ENCODE results near the gene SRCIN1.

Gene SRCIN1

DNA sequence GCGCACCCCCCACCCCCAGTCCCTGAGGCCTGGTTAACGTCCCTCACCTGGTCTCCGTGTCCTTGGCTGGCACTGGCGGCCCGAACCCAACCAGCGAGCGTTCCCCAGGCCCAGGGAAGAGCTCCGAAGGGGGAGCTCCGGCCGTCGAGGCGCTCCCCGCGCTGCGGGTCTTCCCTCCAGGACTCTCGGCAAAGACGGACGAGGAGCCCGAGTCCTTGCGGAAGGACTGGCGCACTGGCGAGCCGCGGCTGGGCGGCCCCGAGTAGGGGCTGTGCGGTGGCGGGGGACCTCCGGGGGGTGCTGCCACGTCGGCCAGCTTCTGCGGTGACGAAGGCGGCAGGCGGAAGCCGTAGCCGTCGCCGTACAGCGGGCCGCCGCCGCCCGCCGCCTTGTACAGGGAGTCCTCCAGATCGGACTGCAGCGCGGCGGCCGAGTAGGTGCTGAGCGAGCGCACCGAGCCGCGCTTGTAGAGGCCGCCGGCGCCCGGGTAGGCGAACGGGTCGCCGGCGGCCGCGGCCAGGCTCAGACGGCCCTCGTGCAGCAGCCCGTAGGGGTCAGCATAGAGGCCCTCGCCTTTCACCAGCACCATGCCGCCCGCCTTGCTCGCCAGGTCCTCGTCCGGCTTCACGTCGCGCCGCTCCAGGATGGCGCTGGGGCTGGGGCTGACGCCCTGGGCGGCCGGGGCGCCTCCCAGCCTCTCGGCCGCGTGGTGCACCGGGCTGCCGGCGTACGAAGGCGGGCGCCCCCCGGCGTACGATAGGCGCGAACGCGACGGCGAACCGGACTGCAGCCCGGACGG is 44.1 kb downstream of the SRCIN1 start:
- DNase-seq, result no peak

GRCh38 chr17:38560503-38561318 is 45.0 kb downstream of the SRCIN1 start:
- no peak for DNase-seq

DNA sequence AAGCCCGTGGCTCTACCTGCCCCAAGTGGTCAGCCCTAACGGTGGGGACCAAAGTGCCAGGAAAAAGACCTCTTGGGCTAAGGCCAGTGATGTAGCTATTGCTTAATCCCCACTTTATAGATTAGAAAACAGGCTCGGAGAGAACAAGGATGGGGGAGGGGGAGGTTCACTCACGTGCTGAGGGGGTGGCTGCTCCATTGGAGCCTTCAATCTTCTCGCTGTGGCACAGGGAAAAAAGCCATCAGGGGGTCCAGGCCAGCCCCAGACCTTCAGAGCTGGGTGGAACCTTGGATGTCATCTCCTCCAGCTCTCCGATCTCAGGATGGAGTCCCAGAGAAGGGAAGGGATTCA is 45.9 kb downstream of the SRCIN1 start:
- no peak for DNase-seq

GRCh38 chr17:38559051-38559879 is 46.5 kb downstream of the SRCIN1 start:
- peak; percentile 89 to 90 for DNase-seq

GRCh38 chr17:38558728-38559050 is 47.1 kb downstream of the SRCIN1 start:
- no peak for DNase-seq

GRCh38 chr17:38557836-38558727 is 47.7 kb downstream of the SRCIN1 start:
- peak; percentile 90 to 92 for DNase-seq

GRCh38 chr17:38557396-38557795 is 48.4 kb downstream of the SRCIN1 start:
- DNase-seq, result no peak

DNA sequence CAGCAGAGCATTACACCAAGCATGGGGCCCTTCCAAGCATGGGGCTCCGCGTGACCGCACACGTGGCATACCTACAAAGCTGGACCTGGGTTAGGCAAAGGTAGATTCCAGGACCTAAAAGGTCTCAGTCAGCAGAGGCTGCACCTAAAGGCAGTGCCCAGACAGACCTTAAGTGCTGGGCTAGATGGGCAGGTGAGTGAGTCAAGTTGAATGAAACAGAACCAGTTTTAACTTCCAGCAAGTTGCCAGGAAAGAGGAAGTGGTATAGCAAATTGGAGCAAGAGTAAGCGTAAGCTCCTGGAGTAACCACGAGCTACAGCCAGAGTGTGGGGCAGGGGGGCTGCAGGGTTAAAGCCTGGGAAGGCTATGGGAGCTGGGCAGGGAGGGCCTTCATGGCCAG is 49.5 kb downstream of the SRCIN1 start:
- no peak for DNase-seq

GRCh38 chr17:38554430-38555350 is 51.1 kb downstream of the SRCIN1 start:
- DNase-seq, result no peak

GRCh38 chr17:38552343-38552742 is 53.4 kb downstream of the SRCIN1 start:
- DNase-seq, result no peak

DNA sequence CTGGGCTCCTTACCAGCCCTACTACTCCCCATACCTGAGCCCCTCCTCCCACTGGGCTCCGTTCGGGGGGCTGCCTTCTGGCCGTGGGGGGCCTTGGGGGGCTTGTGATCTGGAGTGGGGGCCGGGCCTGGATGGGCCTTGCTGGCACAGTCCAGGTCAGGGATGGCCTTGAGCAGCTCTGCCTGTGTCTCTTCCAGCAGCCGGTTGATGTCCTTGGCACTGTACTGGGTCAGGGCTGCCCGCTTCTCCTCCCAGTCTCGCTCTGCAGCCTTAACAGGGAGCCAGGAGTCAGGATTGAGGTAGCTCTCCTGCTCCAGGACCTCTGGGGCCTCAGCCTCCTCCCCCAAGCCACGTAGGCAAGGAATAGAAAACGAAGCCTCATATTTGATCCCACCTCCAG is 54.6 kb downstream of the SRCIN1 start:
- DNase-seq, result no peak

- DNase-seq, result no peak
Measured at GRCh38 chr17:38550661-38551060, 55.1 kb downstream of the SRCIN1 start.

GRCh38 chr17:38549285-38549684 is 56.5 kb downstream of the SRCIN1 start:
- no peak for DNase-seq

- no peak for DNase-seq
Measured at GRCh38 chr17:38547444-38547843, 58.3 kb downstream of the SRCIN1 start.

GRCh38 chr17:38546396-38546795 is 59.4 kb downstream of the SRCIN1 start:
- DNase-seq, result no peak

- no peak for DNase-seq
Measured at GRCh38 chr17:38545531-38546225, 60.1 kb downstream of the SRCIN1 start.

- no peak for DNase-seq
Measured at GRCh38 chr17:38544839-38545209, 60.9 kb downstream of the SRCIN1 start.

- no peak for DNase-seq
Measured at GRCh38 chr17:38544175-38544838, 61.4 kb downstream of the SRCIN1 start.

GRCh38 chr17:38543403-38544174 is 62.2 kb downstream of the SRCIN1 start:
- no peak for DNase-seq
